Endothelial cell of umbilical vein (primary cell): ENCODE data around the gene SEZ6L. TPM values are rescaled to one million over a fixed set of nuclear protein-coding genes. Genes with fewer than 3 reads are reported as not detected.

Source experiments
- BruUV-seq: library from RNA; stranded (reverse); fragments of 400-500 nt; replicated peaks from 2 replicates; lab custom pipeline; 2021; lab: Mats Ljungman, UMichigan
- CTCF ChIA-PET: fragments of 300-600, 350-600 bp; sonication (Branson Sonifier 250); formaldehyde crosslinking; loops from one replicate; lab custom pipeline; 2021; ENCODE audit warnings: antibody characterized with exemption, inconsistent platforms; lab: Charles Lee
- POLR2A ChIA-PET: fragments of 300-600, 350-600 bp; sonication (Branson Sonifier 250); formaldehyde crosslinking; loops from one replicate; lab custom pipeline; 2021; ENCODE audit warnings: antibody characterized with exemption, inconsistent platforms; lab: Charles Lee
- DNase-seq: peaks from one replicate; pipeline ENCODE4 v3.0.0-alpha.2; 2011; ENCODE audit warnings: low read depth, low spot score
- FAIRE-seq: peaks from 2 replicates; lab custom pipeline; 2011; peaks lifted over from hg19 to GRCh38; lab: Jason Lieb, UNC
- H2AFZ ChIP-seq: 2 replicates; pipeline ENCODE4 v1.6.0; 2012; ENCODE audit warnings: low read depth, low read length, control low read depth, inconsistent platforms
- H3K27ac ChIP-seq: 2 replicates; pipeline ENCODE4 v1.5.1; 2011; ENCODE audit warnings: low read depth, mild to moderate bottlenecking, control low read depth, low read length, moderate library complexity; ENCODE audit not compliant: insufficient read depth
- H3K27me3 ChIP-seq, 2 experiments: 2 replicates each; pipeline versions ENCODE4 v1.6.0 to v1.6.1; 2011; ENCODE audit warnings: low read length in 2 of 2, mixed read lengths in 1 of 2; ENCODE audit not compliant: control insufficient read depth in 2 of 2, insufficient read depth in 2 of 2
- H3K36me3 ChIP-seq, 2 experiments: 2 replicates in 1 of 2; 3 replicates in 1 of 2; pipeline ENCODE4 v1.5.1; 2011; ENCODE audit warnings: low read length in 2 of 2, mild to moderate bottlenecking in 1 of 2, moderate library complexity in 1 of 2; ENCODE audit not compliant: control insufficient read depth in 2 of 2, insufficient read depth in 2 of 2; ENCODE audit errors: extremely low read depth in 1 of 2
- H3K4me1 ChIP-seq: 3 replicates; pipeline ENCODE4 v1.5.1; 2011; ENCODE audit warnings: mild to moderate bottlenecking, low read length; ENCODE audit not compliant: control insufficient read depth, insufficient read depth; ENCODE audit errors: extremely low read depth
- H3K4me2 ChIP-seq: 2 replicates; pipeline ENCODE4 v1.6.1; 2011; ENCODE audit warnings: low read length, control low read depth, mixed read lengths; ENCODE audit not compliant: insufficient read depth
- H3K4me3 ChIP-seq, 3 experiments: fragments of 200-600 bp in 1 of 3; sonication (generic), shearing (Covaris generic) in 1 of 3; replicated peaks in 1 of 3; 2 replicates each; pipeline ENCODE4 v1.5.1; 2011 to 2016; ENCODE audit warnings: control low read depth in 3 of 3, low read length in 3 of 3, mild to moderate bottlenecking in 2 of 3, inconsistent platforms in 1 of 3, low read depth in 1 of 3, moderate library complexity in 1 of 3; ENCODE audit not compliant: insufficient read depth in 1 of 3
- H3K79me2 ChIP-seq: 2 replicates; pipeline ENCODE4 v1.6.0; 2012; ENCODE audit warnings: low read length, inconsistent platforms; ENCODE audit not compliant: control insufficient read depth, insufficient read depth
- H3K9ac ChIP-seq: replicated peaks from 2 replicates; pipeline ENCODE3; 2011; ENCODE audit warnings: low read length, control low read depth; ENCODE audit not compliant: insufficient read depth; ENCODE audit errors: extremely low read depth
- H3K9me1 ChIP-seq: replicated peaks from 3 replicates; pipeline ENCODE4 v1.6.0; 2011; ENCODE audit warnings: mild to moderate bottlenecking, low read length; ENCODE audit not compliant: control insufficient read depth, insufficient read depth; ENCODE audit errors: extremely low read depth
- H3K9me3 ChIP-seq: replicated peaks from 2 replicates; pipeline ENCODE4 v1.5.1; 2012; ENCODE audit warnings: low read length, inconsistent platforms; ENCODE audit not compliant: control insufficient read depth, insufficient read depth
- H4K20me1 ChIP-seq: replicated peaks from 2 replicates; pipeline ENCODE3; 2011; ENCODE audit warnings: mild to moderate bottlenecking, low read length; ENCODE audit not compliant: control insufficient read depth, insufficient read depth; ENCODE audit errors: extremely low read depth
- CTCF ChIP-seq, 2 donors: IDR thresholded peaks; 1 replicate in 1 of 2; 2 replicates in 1 of 2; pipeline ENCODE4 v1.5.1; 2011; ENCODE audit warnings: low read length in 2 of 2, mild to moderate bottlenecking in 2 of 2, moderate library complexity in 2 of 2, control low read depth in 1 of 2, inconsistent platforms in 1 of 2, low read depth in 1 of 2; ENCODE audit not compliant: insufficient read depth in 1 of 2; ENCODE audit errors: extremely low read depth in 1 of 2
- EZH2 ChIP-seq: IDR thresholded peaks from 2 replicates; pipeline ENCODE4 v1.6.1; 2012; ENCODE audit warnings: borderline replicate concordance, low read depth, mild to moderate bottlenecking, moderate library complexity, low read length, inconsistent platforms; ENCODE audit not compliant: severe bottlenecking
- FOS ChIP-seq: IDR thresholded peaks from 2 replicates; pipeline ENCODE4 v1.6.1; 2011; ENCODE audit warnings: mild to moderate bottlenecking, low read length, moderate library complexity, borderline replicate concordance; ENCODE audit not compliant: insufficient read depth
- GATA2 ChIP-seq: IDR thresholded peaks from 2 replicates; pipeline ENCODE4 v1.7.0; 2011; ENCODE audit warnings: low read depth, mild to moderate bottlenecking, moderate library complexity, mixed read lengths, low read length; ENCODE audit not compliant: insufficient read length, insufficient read depth
- JUN ChIP-seq: IDR thresholded peaks from 2 replicates; pipeline ENCODE4 v1.6.1; 2011; ENCODE audit warnings: borderline replicate concordance, low read depth; ENCODE audit not compliant: insufficient read length, insufficient read depth
- MYC ChIP-seq: IDR thresholded peaks from one replicate; pipeline ENCODE4 v1.6.1; 2011; ENCODE audit warnings: mild to moderate bottlenecking, low read depth, low read length
- POLR2A ChIP-seq: IDR thresholded peaks from 2 replicates; pipeline ENCODE4 v1.6.1; 2012; ENCODE audit warnings: low read depth, mild to moderate bottlenecking, control low read depth, low read length
- POLR2AphosphoS5 ChIP-seq: IDR thresholded peaks from 2 replicates; pipeline ENCODE4 v1.6.1; 2012; ENCODE audit warnings: low read depth, mild to moderate bottlenecking, control low read depth, low read length, moderate library complexity; ENCODE audit not compliant: insufficient read depth
- dilution Hi-C: fragments of 300-500 bp; cut with MboI; formaldehyde crosslinking; loops from one replicate; pipeline ENCODE4 v1.15.0; 2019; ENCODE audit warnings: low sequenced_read_pairs; ENCODE audit not compliant: extremely low pct_ligation_motif_present
- intact Hi-C: fragments of 100-400 bp; cut with micrococcal nuclease; formaldehyde crosslinking; loops from one replicate; pipeline ENCODE4 v1.10.0; 2022
- polyA plus RNA-seq, 4 experiments: library from polyadenylated mRNA; depleted of rRNA in 3 of 4; stranded (reverse) in 3 of 4; unstranded in 1 of 4; fragments of >200 nt; gene quantifications; 2 replicates each; pipeline versions ENCODE4 v1.2.1 to v1.2.3, GENCODE V29; 2011 to 2012; ENCODE audit warnings: missing spikeins in 1 of 4
- total RNA-seq: library from RNA; stranded (reverse); gene quantifications from 2 replicates; pipeline ENCODE4 v1.2.3, GENCODE V29; 2021
- TF ChIP-seq, protein P1 (sequence below): IDR thresholded peaks from 2 replicates; pipeline ENCODE4 v1.6.1; 2011; ENCODE audit not compliant: insufficient read depth, insufficient read length

SEZ6L gene
- total and polyA plus RNA-seq, 2 donors (not counting 3 experiments of a cell fraction or from before 2014, with no cell fraction given): not detected

DNA sequence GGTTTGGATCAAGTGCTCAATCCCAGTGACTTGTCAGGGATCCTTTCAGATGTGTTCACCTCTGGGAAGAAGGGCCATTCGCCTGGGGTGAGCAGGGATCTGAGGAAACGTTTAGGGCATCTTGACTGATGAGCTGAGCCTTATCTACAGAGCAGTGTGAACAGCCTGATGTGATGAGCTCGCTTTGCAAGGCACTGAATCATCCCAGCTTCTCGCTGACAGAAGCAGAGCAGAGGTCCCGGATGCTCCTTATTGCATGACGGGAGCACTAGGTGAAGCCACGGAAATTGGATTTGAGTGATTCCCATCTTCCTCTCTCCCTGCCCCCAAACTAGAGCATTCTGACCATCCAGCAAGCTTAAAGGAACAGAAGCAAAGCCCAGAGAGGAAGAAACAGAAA lies 46.5 kb downstream of the SEZ6L start:
- Histone ChIP-seq H3K4me3 (no peak overlapping the region), H3K4me1 (no peaks in the 10 kb centered on the region), H3K36me3 (no peaks in the 10 kb centered on the region), H3K9me3 (no peaks in the 10 kb centered on the region), H3K27me3 (no peaks in the 10 kb centered on the region), H3K27ac (no peak overlapping the region), H3K9ac (no peak overlapping the region), H4K20me1 (no peaks in the 10 kb centered on the region), H2AFZ (no peak overlapping the region), H3K9me1 (no peaks in the 10 kb centered on the region), H3K4me2 (no peak overlapping the region), H3K79me2 (no peaks in the 10 kb centered on the region)
- POLR2A ChIA-PET: no interaction called here
- TF ChIP-seq POLR2AphosphoS5 (no peak), FOS (no peak), POLR2A (no peak), GATA2 (no peak), MYC (no peak), JUN (no peak), EZH2 (no peak), CTCF (IDR thresholded peaks at IDR 0.05; ENCODE audit: extremely low read depth in 1 of 2, insufficient read depth in 1 of 2, low read depth in 1 of 2, low read length in 2 of 2) (no peak)
- TF ChIP-seq, protein P1, sequence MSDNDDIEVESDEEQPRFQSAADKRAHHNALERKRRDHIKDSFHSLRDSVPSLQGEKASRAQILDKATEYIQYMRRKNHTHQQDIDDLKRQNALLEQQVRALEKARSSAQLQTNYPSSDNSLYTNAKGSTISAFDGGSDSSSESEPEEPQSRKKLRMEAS: no peak
- DNase-seq (no peak), FAIRE-seq (no peak)
- CTCF ChIA-PET: no interaction called here
- BruUV-seq: no TSS peak
- dilution Hi-C loops (no loop called here), intact Hi-C loops (no loop called here)
